ENCODE measurements around the gene WFIKKN1.

The WFIKKN1 gene

GRCh38 chr16:648071-648780, 17.4 kb downstream of the WFIKKN1 start:
- peak overlapping the region; percentile 70 for H3K4me3 ChIP-seq (ENCODE audit: control insufficient read depth, low read depth, low read length)
- TF ChIP-seq, protein P1, sequence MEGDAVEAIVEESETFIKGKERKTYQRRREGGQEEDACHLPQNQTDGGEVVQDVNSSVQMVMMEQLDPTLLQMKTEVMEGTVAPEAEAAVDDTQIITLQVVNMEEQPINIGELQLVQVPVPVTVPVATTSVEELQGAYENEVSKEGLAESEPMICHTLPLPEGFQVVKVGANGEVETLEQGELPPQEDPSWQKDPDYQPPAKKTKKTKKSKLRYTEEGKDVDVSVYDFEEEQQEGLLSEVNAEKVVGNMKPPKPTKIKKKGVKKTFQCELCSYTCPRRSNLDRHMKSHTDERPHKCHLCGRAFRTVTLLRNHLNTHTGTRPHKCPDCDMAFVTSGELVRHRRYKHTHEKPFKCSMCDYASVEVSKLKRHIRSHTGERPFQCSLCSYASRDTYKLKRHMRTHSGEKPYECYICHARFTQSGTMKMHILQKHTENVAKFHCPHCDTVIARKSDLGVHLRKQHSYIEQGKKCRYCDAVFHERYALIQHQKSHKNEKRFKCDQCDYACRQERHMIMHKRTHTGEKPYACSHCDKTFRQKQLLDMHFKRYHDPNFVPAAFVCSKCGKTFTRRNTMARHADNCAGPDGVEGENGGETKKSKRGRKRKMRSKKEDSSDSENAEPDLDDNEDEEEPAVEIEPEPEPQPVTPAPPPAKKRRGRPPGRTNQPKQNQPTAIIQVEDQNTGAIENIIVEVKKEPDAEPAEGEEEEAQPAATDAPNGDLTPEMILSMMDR (IDR thresholded peaks at IDR 0.05; ENCODE audit: control insufficient read depth, insufficient read depth, low read depth, low read length, missing control alignments), result peak; percentile 51
- DNase-seq (ENCODE audit: low read depth), result no peak

- peak; percentile 57 for DNase-seq (ENCODE audit: low read depth)
- TF ChIP-seq, protein P1 (IDR thresholded peaks at IDR 0.05; ENCODE audit: control insufficient read depth, insufficient read depth, low read depth, low read length, missing control alignments), result no peak
- H3K4me3 ChIP-seq (ENCODE audit: control insufficient read depth, low read depth, low read length), result peak within 1 kb of the TSS; percentile 70
Measured at GRCh38 chr16:648781-649589, 18.2 kb downstream of the WFIKKN1 start, which contains the start of gene WDR90. TSS of gene WDR90 (plus strand) at chr16:649365. CDS start at chr16:649417, 52 bp downstream.

DNA sequence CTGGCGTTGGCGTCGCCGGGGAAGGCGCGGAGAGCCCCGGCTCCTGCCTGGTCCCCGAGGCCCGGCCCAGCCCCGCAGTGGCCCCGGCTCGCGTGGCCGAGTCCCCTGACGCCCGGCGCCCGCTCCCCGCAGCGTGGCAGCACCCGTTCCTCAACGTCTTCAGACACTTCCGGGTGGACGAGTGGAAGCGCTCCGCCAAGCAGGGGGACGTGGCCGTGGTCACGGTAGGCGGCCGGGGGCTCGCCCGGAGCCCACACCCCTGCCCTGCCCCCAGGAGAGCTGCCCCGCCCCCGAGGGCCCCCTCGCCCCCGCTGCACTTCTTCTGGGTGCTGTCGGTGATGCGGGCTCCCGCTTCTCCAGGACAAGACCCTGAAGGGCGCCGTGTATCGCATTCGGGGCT, 18.8 kb downstream of the WFIKKN1 start:
- TF ChIP-seq, protein P1 (IDR thresholded peaks at IDR 0.05; ENCODE audit: control insufficient read depth, insufficient read depth, low read depth, low read length, missing control alignments), result no peak
- peak overlapping the region; percentile 70 for H3K4me3 ChIP-seq (ENCODE audit: control insufficient read depth, low read depth, low read length)
- no peak for DNase-seq (ENCODE audit: low read depth)

DNA sequence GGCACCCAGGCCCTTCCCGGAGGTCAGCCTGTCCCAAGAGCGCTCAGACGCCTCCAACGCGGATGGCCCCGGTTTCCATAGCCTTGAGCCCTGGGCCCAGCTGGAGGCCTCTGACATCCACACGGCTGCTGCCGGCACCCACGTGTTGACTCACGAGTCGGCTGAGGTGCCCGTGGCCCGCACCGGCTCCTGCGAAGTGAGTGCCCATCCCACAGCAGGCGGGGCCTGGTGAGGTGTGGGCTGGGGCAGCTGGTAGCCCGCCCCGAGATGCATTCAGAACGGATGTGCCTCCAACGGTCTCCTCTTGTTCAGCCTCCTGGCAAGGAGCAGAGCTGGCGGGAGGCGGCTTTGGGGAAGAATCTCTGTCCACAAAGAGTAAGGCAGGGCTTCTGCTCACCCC, 21.1 kb downstream of the WFIKKN1 start:
- TF ChIP-seq, protein P1 (IDR thresholded peaks at IDR 0.05; ENCODE audit: control insufficient read depth, insufficient read depth, low read depth, low read length, missing control alignments), result no peak
- no peak overlapping the region for H3K4me3 ChIP-seq (ENCODE audit: control insufficient read depth, low read depth, low read length)
- DNase-seq (ENCODE audit: low read depth), result no peak

GRCh38 chr16:652454-653305, 21.9 kb downstream of the WFIKKN1 start:
- TF ChIP-seq, protein P1 (IDR thresholded peaks at IDR 0.05; ENCODE audit: control insufficient read depth, insufficient read depth, low read depth, low read length, missing control alignments), result no peak
- DNase-seq (ENCODE audit: low read depth), result no peak
- H3K4me3 ChIP-seq (ENCODE audit: control insufficient read depth, low read depth, low read length), result no peak overlapping the region

- DNase-seq (ENCODE audit: low read depth), result no peak
- TF ChIP-seq, protein P1 (IDR thresholded peaks at IDR 0.05; ENCODE audit: control insufficient read depth, insufficient read depth, low read depth, low read length, missing control alignments), result no peak
- no peak overlapping the region for H3K4me3 ChIP-seq (ENCODE audit: control insufficient read depth, low read depth, low read length)
Measured at GRCh38 chr16:654034-654433, 23.2 kb downstream of the WFIKKN1 start.
